GM19238 (cell line): ENCODE results near the gene HIGD1A.

Source experiments
- DNase-seq: peaks from one replicate; pipeline ENCODE4 v3.0.0; 2011; ENCODE audit warnings: low spot score; ENCODE audit not compliant: insufficient read length

The HIGD1A gene

DNA sequence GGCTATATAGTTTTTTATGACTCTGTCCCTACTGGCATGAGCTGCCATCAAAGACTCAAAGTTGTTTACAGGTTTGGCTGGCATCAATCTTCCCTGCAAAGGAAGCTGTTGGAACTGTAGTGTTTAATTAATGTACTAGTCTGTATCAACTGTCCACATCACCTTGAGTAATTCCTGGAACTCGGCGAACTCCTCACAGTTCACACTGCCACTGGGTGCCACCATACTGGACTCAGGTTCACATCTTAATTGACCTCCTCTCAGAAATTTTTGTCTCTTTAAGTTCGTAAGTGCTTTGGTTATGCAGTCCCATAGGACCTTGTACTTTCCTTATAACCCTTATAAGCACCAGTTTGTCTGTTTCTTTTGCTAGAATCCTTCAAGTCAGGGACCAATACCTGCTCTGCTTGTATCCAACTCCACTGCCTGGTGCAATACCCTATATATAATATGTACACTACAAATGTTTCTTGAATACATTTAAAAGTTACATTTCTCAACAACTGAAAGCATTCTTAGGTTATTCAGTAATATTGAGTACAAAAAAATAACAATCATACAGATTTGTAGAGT is 3.2 kb downstream of the HIGD1A start:
- no peak for DNase-seq

DNA sequence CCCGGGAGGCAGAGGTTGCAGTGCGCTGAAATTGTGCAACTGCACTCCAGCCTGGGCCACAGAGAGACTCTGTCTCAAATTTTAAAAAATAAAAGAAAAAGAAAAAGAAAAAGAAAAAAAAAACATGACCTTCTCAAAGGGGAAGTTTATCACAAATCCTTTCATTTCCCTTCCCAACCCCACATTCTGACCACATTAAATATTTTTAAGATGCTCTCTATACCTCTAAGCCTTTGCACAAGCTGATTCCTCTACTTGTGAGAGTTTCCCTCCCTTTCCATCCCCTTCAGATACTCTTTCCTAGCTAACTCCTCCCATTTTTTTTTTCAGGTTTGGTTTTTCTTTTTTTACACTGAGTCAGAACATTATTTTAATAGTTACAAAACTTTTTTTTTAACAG is 4.0 kb downstream of the HIGD1A start:
- no peak for DNase-seq

DNA sequence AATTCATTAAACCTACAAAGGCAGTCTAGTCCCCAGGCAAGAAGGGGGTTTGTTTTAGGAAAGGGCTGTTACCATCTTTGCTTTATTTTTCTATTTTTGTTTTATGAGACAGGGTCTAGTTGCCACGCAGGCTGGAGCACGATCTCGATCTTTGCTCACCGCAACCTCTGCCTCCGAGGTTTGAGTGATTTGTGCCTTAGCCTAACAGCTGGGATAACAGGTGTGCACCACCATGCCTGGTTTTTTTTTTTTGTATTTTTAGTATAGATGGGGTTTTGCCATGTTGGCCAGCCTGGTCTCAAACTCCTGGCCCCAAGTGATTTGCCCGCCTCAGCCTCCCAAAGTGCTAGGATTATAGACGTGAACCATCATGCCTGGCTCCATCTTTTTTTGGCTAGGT is 4.9 kb downstream of the HIGD1A start:
- DNase-seq, result no peak

DNA sequence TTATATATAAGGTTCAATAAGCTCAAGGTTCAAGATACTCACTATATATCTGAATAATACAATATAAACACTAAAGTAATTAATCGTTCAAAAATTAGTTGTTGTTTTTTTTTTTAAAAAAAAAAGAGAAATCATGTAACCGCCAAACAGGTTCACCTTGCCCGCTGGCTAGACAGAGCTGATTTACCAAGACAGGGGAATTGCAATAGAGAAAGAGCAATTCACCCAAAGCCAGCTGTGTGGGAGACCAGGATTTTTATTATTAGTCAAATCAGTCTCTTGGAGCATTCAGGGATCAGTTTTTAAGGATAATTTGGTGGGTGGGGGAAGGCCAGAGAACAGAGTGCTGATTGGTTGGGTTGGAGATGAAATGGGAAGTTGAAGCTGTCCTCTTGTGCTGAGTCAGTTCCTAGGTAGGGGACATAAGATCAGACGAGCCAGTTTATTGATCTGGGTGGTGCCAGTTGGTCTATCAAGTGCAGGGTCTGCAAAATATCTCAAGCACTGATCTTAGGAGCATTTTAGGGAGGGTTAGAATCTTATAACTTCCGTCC is 7.9 kb downstream of the HIGD1A start:
- no peak for DNase-seq

DNA sequence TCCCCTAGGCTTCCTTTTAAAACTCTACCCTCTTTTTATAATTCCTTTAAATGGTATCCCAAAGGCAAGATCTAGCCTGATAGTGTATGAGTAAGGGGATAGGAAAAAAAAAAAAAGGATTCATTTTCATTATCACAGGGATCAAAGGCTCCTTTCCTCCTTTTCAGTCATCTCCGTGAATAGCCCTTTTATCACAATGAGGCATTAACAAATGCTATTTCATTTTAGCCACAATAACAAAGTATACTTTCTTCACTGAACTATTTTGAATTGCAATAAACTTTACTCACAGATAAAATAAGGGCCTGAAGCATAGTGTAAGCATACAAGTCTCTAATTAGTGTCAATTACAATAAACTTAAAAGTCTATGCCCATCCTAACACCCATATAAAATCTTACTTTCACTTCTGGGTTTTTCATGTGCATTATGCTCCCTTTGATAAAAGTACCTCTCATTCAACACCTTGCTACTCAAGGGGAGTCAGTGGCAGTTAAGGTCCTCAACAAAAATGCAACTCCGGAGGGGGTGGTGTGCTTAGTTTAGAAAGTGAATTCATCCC is 8.6 kb downstream of the HIGD1A start:
- no peak for DNase-seq

DNA sequence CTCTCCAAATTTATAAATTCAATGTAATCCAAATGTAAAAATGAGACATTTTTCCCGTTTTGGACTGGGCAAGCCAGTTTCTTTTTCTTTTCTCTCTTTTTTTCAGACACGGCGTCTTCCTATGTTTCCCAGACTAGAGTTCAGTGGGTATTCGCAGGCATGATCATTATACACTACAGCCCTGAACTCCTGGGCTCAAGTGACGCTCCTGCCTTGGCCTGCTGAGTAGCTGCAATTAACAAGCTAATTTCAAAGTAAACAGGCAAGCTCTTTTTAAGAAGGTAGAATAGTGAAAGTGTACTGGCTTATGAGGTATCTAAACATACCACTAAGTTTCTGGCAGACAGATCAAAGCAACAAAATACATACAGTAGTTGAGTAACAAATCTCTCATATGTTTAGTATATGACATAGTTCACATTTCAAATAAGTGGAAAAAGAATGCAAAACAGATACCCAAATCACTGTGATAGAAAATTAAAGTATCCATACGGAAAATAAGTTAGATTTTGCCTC is 13.5 kb downstream of the HIGD1A start:
- DNase-seq, result no peak

DNA sequence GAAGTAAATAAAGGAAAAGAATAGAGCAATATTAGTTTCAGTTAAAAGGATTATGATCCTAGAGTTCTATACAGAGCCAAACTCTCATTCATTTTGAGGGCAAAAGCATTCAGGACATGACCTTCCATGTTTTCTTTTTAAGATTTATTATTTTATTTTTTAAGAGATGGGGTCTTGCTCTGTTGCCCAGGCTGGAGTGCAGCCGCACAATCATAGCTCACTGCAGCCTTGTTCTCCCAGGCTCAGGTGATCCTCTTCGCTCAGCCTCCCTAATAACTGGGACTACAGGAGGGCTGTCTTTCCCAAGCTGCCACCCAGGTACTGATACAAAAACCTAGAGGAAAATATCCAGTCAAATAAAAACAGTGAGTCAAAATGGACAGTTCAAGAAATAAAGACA is 17.7 kb downstream of the HIGD1A start:
- no peak for DNase-seq

DNA sequence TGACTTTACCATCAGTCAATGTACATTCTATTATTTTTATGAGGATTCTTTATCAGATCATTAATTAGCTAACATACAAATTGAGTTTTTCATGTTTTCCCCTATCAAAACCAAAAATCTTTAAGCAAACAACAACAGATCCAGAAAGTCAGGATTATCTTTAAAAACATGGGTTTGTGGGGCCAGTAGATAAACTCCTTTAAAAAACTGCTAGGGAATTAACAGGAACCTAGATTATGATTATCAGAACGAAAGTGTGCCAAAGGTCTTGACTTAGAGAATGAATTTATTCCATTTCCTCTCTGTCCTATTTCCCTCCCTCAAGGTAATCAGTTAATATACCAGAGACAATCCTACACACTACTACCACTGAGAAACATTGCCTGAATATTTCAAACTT is 18.1 kb downstream of the HIGD1A start:
- no peak for DNase-seq

DNA sequence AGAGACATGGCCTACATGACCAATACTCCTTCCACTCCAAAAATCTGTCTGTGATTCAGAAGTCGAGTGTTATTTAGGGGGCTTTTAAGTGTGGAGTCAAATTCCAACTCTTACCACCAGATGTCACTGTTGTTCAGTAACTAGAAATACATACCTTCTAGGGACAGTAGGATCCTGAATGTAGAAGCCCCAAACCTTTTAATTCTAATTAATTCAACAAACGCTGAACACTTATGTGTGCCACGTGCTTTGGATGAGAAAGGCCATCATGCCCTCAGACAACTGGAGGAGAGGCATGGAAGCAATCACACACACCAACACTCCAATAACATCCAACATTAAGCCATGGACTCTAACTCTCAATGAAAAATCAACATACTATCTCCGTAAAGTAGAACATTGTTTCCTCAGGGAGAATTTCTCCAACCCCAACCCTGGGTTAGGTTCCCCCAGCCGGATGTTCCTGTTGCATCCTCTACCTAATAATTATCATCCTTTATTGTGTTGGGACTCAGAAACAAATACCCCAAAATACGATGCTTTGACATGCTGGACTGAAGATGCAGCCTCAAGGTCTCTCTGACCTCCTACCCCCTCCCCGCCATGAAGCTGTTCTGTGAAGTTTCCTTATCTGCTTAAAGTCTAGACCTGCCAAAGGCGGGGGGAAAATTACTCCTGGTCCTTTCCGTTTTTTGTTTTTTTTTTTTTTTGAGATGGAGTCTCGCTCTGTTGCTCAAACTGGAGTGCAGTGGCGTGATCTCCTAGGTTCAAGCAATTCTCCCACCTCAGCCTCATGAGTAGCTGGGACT is 23.2 kb downstream of the HIGD1A start:
- peak; percentile 27 for DNase-seq

DNA sequence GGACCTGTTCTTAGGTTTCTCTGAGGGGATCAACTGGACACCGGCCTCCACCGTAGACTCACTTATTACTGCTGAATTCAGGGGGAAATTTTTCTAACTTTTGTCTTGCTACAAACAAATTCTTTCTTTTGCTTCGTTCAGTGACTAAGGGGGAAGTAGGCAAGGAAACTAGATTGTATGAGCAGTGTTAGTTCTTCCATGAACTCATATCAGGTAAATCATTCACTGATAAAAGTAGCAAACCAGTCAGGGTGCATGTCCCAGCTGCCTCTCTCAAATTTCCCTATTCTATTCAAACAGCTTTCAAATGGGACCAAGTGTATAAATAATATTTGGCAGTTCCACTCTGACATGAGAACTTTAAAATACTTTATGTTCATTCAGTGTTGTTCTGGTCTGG is 23.9 kb downstream of the HIGD1A start:
- no peak for DNase-seq

DNA sequence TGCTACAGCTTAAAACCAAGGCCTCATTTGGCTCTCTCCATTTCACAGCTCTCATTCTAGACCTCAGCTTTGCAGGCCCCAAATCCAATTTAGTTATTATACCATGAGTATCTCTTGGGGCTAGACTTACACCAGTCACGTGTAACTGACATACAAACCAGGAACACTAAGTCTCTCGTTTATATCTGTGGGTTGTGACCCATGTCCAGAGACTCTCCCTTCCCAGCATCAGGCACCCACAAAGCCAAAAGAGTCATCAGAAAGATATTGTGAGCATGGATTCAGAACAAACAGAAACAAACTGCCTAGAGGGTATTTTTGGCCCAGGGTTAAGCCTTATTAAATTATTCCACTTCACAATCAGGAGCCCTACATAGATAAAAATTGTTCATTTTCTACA is 25.6 kb downstream of the HIGD1A start:
- no peak for DNase-seq

DNA sequence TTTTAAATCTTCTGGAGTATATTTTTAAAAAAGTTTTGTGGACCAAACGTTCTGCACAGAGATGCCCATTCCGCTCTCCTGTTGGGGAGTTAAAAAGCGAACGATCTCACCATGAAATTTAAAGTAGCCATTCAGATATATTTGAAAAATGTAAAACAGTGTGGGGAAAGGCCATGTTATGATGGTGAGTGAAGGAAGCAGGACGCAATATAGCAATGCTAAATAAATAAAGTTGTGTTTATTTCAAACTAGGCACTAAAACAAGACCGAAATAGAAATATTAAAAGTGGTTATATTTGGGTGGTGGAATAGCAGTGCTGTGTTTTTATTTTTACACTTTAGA is 30.9 kb downstream of the HIGD1A start:
- DNase-seq, result no peak

DNA sequence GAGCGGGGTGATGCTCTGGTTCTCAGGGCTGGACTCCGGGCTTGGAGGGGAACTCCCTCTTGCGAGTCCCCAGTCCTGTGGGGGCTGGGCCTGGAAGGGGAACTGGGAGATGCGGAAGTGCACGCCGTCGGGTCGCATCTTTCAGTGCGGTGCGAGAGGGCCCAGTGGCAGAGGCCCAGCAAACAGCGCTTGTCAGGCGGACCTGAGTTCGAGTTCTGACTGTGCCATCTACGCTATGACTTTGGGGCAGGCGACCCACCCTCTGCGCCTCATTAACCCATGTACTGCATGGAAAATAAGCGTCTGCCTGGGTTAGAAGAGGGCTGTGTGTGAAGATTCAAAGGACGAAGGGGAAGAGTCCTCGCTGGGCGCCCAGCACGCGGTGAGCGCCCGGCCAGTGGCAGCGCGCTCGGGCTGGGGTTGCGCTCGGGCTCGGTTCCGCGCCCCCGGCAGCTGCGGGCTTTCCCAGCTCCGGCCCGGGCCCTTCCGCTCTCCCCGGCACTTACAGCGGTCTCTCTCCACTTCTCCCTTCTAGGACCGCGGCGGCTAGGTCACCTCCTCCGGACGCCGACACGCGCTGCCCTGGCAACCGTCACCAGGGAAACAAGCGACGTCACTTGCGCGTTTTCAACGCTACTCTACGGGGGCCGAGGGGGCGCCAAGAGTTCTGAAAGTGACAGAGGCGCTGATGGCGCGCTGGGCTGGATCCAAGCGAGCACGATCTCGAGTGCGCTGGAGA is 31.5 kb downstream of the HIGD1A start, which contains the start of gene CCDC13:
TSS of gene CCDC13 (minus strand) at position 584 of the 739 bp plus-strand sequence. CDS start 14,908 bp downstream, outside the sequence.
- DNase-seq, result peak; percentile 94

DNA sequence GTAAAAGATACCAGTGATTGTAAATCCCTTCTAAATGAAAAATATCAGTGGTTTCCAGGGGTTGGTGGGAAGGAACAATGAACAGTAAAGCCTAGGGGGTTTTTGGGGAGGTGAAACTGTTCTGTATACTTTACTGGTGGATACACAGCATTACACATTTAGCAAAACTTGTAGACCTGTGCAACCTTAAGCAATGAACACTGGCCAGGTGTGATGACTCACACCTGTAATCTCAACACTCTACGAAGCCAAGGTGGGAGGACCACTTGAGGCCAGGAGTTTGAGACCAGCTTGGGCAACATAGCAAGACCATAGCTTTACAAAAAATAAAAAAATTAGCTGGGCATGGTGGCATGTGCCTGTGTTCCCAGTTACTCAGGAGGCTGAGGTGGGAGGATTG is 33.0 kb downstream of the HIGD1A start:
- no peak for DNase-seq

DNA sequence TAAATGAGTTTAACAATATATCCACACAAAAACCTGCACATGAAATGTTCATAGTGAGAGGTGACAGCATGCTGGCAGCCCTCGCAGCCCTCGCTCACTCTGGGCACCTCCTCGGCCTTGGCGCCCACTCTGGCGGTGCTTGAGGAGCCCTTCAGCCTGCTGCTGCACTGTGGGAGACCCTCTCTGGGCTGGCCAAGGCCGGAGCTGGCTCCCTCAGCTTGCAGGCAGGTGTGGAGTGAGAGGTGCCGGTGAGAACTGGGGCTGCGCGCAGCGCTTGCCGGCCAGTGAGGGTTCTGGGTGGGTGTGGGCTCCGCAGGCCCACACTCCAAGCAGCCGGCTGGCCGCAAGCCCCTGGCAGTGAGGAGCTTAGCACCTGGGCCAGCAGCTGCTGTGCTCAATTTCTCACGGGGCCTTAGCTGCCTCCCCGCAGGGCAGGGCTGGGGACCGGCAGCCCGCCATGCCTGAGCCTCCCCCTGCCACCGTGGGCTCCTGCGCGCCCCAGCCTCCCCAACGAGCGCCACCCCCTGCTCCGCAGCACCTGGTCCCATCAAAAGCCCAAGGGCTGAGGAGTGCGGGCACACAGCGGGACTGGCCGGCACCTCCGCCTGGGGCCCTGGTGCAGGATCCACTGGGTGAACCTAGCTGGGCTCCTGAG is 34.7 kb downstream of the HIGD1A start:
- no peak for DNase-seq

DNA sequence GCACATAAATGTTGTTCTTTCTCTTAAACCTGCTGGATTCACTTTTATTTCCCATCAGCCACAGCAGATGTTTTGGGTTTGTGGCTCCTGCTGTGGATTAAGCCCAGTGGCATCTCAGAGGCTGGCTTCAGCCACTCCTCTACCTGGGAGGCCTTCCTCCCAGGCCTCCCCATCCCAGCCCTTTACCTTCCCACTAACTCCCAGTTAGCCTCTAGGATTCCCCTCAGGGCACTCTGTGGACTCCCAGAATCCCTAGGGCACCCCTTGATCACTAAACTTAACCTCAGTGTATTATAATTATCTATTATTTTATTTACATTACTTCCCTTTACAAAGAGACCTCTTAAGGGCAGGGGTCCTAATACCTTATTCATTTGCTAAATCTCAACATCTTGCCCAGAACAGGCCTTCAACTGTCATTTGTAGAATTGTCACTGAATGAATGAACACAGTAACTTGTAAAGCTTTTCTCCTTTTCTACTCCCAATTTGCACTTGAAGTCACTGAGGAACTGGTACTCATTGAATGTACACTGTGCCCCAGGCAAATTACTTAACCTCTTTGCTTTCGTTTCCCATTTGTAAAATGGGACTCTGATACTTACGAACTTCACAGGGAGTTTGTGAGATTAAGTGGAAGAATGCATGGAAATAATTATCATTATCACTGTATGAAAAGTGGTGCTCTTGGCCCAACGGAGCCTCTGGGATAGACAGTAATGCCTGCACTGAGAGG is 39.6 kb downstream of the HIGD1A start:
- DNase-seq, result no peak

DNA sequence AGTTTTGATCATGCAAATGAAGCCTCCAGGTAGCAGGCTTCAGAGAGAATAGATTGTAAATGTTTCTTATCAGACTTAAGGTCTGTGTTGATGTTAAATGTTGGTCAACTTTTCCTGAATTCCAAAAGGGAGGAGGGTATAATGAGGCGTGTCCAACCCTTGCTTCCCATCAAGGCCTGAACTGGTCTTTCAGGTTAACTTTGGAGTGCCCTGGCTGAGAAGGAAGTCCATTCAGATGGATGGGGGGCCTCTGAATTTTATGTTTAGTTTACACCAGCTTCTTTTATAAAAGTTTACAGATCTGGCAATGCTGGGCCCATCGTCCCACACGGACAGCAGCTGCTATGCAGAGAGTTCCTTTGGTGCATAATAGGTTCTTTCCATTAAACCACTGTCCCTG is 40.2 kb downstream of the HIGD1A start:
- DNase-seq, result no peak

DNA sequence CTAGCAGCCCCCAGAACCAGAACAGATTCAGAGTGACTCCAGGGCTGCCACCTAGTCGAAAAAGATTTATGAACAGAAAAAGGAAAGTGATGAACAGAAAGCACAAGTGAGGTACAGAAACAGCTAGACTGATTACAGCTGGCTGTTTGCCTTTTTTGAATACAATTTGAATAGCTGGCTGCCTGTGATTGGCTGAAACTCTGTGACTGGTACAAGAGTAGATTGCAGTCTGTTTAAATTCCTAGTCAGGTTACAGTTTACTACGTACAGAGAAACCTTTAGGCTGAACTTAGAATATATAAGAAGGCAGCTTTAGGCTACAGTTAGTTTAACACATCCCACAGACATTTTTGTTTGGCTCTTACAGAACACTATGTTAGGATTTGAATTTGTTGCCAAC is 41.3 kb downstream of the HIGD1A start:
- DNase-seq, result no peak

DNA sequence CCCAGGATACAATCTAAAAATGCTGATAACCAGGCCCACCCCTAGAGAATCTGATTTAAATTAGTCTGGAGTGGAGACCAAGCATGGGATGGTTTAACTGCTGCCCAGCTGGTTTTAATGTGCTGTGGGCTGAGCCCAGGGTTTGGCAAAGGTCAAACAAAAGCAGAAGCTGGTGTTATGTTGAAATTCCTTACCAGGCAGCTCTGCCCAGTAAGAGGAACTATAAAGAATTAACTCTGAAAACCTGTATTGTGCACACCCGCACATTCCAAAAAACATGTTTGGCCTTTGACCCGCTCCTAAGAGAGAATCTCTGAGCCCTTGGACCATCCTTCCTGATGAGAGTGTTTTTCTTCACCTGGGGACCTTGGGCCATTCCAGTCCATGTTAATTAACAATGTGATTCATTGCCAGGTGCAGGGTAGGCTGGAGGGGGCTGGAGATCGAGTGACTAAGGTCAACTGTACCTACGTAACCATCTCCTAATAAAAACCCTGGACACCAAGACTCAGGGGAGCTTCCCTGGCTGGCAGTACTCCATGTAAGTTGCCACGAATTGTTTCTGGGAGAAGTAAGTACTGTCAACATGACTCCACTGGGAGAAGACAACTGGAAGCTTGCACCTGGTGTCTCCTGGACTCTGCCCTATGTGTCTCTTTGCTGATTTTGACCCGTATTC is 42.1 kb downstream of the HIGD1A start:
- DNase-seq, result no peak

DNA sequence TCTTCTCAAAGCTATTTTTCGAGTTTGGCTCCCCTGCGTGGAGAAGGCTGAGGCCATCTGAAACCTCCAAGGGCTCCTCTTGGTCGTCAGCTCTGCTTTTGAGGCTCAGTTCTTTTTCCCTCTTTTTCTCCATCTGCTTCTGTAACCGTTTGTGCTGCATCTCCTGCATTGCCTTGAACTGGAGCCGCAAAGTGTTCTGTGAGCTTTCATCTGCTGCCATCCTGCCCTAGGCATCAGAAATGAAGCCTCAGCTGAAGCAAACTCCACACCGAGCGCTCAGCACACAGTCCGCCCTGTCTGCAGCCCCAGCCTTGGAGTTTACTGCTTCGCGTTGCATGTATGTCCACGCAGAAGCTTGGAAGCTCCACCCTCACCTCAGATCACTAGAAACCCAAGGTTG is 46.2 kb downstream of the HIGD1A start:
- DNase-seq, result no peak
